Measurements from ENCODE around the gene OAF. TPM values are rescaled to one million over a fixed set of nuclear protein-coding genes. Genes with fewer than 3 reads are reported as not detected.

The OAF gene
- total RNA-seq, 1 donor from 2014 or later: 216 TPM

- no peaks in the 10 kb centered on the region for H3K27me3 ChIP-seq
- no peaks in the 10 kb centered on the region for H3K9me3 ChIP-seq
- H3K36me3 ChIP-seq: no peaks in the 10 kb centered on the region
- TF ChIP-seq CTCF (IDR thresholded peaks at IDR 0.05): no peak
- DNase-seq (ENCODE audit: low spot score in 2 of 2): no peak
- H3K27ac ChIP-seq: no peak overlapping the region
- H3K4me3 ChIP-seq: no peak overlapping the region
- no peaks in the 10 kb centered on the region for H3K4me1 ChIP-seq
- intact Hi-C loops (cut with DNase I): no loop called here
Measured at GRCh38 chr11:120259988-120260565, 49.2 kb downstream of the OAF start.

- Histone ChIP-seq H3K4me1 (no peaks in the 10 kb centered on the region), H3K36me3 (no peaks in the 10 kb centered on the region), H3K27ac (no peak overlapping the region), H3K9me3 (no peaks in the 10 kb centered on the region), H3K27me3 (no peaks in the 10 kb centered on the region), H3K4me3 (no peak overlapping the region)
- intact Hi-C loops (cut with DNase I): no loop called here
- no peak for DNase-seq (ENCODE audit: low spot score in 2 of 2)
- TF ChIP-seq CTCF (IDR thresholded peaks at IDR 0.05): no peak
Measured at GRCh38 chr11:120260616-120261015, 49.8 kb downstream of the OAF start.

- Histone ChIP-seq H3K9me3 (no peaks in the 10 kb centered on the region), H3K4me1 (no peaks in the 10 kb centered on the region), H3K4me3 (no peak overlapping the region), H3K36me3 (no peaks in the 10 kb centered on the region), H3K27me3 (no peaks in the 10 kb centered on the region), H3K27ac (no peak overlapping the region)
- no peak for DNase-seq (ENCODE audit: low spot score in 2 of 2)
- TF ChIP-seq CTCF (IDR thresholded peaks at IDR 0.05): no peak
- intact Hi-C loops (cut with DNase I): no loop called here
Measured at GRCh38 chr11:120261321-120261720, 50.5 kb downstream of the OAF start.

GRCh38 chr11:120261931-120262330 lies 51.1 kb downstream of the OAF start:
- Histone ChIP-seq H3K4me1 (no peaks in the 10 kb centered on the region), H3K36me3 (no peaks in the 10 kb centered on the region), H3K27me3 (no peaks in the 10 kb centered on the region), H3K27ac (no peak overlapping the region), H3K9me3 (no peaks in the 10 kb centered on the region), H3K4me3 (no peak overlapping the region)
- intact Hi-C loops (cut with DNase I): no loop called here
- no peak for TF ChIP-seq CTCF (IDR thresholded peaks at IDR 0.05)
- DNase-seq (ENCODE audit: low spot score in 2 of 2): no peak

GRCh38 chr11:120267319-120267718 lies 56.5 kb downstream of the OAF start:
- DNase-seq (ENCODE audit: low spot score in 2 of 2): no peak
- Histone ChIP-seq H3K9me3 (no peaks in the 10 kb centered on the region), H3K4me3 (no peak overlapping the region), H3K27ac (no peak overlapping the region), H3K36me3 (no peaks in the 10 kb centered on the region), H3K27me3 (no peaks in the 10 kb centered on the region), H3K4me1 (no peaks in the 10 kb centered on the region)
- no peak for TF ChIP-seq CTCF (IDR thresholded peaks at IDR 0.05)
- intact Hi-C loops (cut with DNase I): no loop called here

GRCh38 chr11:120268686-120269085 lies 57.9 kb downstream of the OAF start:
- H3K36me3 ChIP-seq: no peaks in the 10 kb centered on the region
- H3K27me3 ChIP-seq: no peaks in the 10 kb centered on the region
- intact Hi-C loops (cut with DNase I): no loop called here
- no peak for DNase-seq (ENCODE audit: low spot score in 2 of 2)
- no peak overlapping the region for H3K27ac ChIP-seq
- H3K9me3 ChIP-seq: no peaks in the 10 kb centered on the region
- H3K4me3 ChIP-seq: no peak overlapping the region
- H3K4me1 ChIP-seq: no peaks in the 10 kb centered on the region
- no peak for TF ChIP-seq CTCF (IDR thresholded peaks at IDR 0.05)

Measured in ascending aorta (tissue), 2 donors.